CD14-positive monocyte (primary cell): ENCODE results near the gene SPI1. TPM values are rescaled to one million over a fixed set of nuclear protein-coding genes. Genes with fewer than 3 reads are reported as not detected.

Experiments used
- DNase-seq, 3 donors: peaks; one replicate each; pipeline ENCODE4 v3.0.0-alpha.2; 2011 to 2022
- H2AFZ ChIP-seq: 2 replicates; pipeline ENCODE4 v1.6.0; 2012; ENCODE audit warnings: mild to moderate bottlenecking, low read depth, low read length, inconsistent platforms; ENCODE audit not compliant: insufficient read depth, poor library complexity, severe bottlenecking
- H3K27ac ChIP-seq, 2 donors: 1 replicate in 1 of 2; 2 replicates in 1 of 2; pipeline ENCODE4 v1.5.1; 2012 to 2013; ENCODE audit warnings: low read length in 2 of 2, control low read depth in 1 of 2, inconsistent platforms in 1 of 2, low read depth in 1 of 2, mild to moderate bottlenecking in 1 of 2
- H3K27me3 ChIP-seq, 2 donors: one replicate each; pipeline versions ENCODE4 v1.6.0 to v1.6.1; 2011 to 2013; ENCODE audit warnings: low read length in 2 of 2; ENCODE audit not compliant: control insufficient read depth in 2 of 2, insufficient read depth in 2 of 2
- H3K36me3 ChIP-seq, 2 donors: replicated peaks in 1 of 2; 1 replicate in 1 of 2; 2 replicates in 1 of 2; pipeline versions ENCODE4 v1.5.1 to v1.6.1; 2012 to 2013; ENCODE audit warnings: low read length in 2 of 2, control low read depth in 1 of 2, inconsistent platforms in 1 of 2, mild to moderate bottlenecking in 1 of 2; ENCODE audit not compliant: insufficient read depth in 2 of 2, control insufficient read depth in 1 of 2
- H3K4me1 ChIP-seq, 2 donors: 1 replicate in 1 of 2; 2 replicates in 1 of 2; pipeline versions ENCODE4 v1.5.1 to v1.6.1; 2012 to 2013; ENCODE audit warnings: low read length in 2 of 2, control low read depth in 1 of 2, inconsistent platforms in 1 of 2, mild to moderate bottlenecking in 1 of 2, moderate library complexity in 1 of 2; ENCODE audit not compliant: insufficient read depth in 2 of 2, control insufficient read depth in 1 of 2
- H3K4me2 ChIP-seq: replicated peaks from 2 replicates; pipeline ENCODE3; 2012; ENCODE audit warnings: low read length, moderate library complexity, mild to moderate bottlenecking; ENCODE audit not compliant: poor library complexity, severe bottlenecking; ENCODE audit errors: extremely low read depth
- H3K4me3 ChIP-seq, 3 experiments: fragments of 200-600 bp in 1 of 3; sonication (generic) in 1 of 3; replicated peaks in 1 of 3; 1 replicate in 2 of 3; 2 replicates in 1 of 3; pipeline ENCODE4 v1.5.1; 2011 to 2013; ENCODE audit warnings: low read length in 3 of 3, mild to moderate bottlenecking in 3 of 3, control low read depth in 2 of 3, low read depth in 2 of 3, inconsistent platforms in 1 of 3, moderate library complexity in 1 of 3
- H3K79me2 ChIP-seq: 2 replicates; pipeline ENCODE4 v1.6.0; 2012; ENCODE audit warnings: mild to moderate bottlenecking, control low read depth, inconsistent platforms, low read length, moderate library complexity; ENCODE audit not compliant: insufficient read depth
- H3K9ac ChIP-seq: 2 replicates; pipeline ENCODE4 v1.6.0; 2017; ENCODE audit warnings: low read length, mild to moderate bottlenecking; ENCODE audit not compliant: insufficient read depth, poor library complexity, severe bottlenecking
- H3K9me3 ChIP-seq, 2 donors: replicated peaks in 1 of 2; 1 replicate in 1 of 2; 2 replicates in 1 of 2; pipeline versions ENCODE4 v1.5.1 to v1.6.1; 2012 to 2013; ENCODE audit warnings: low read length in 2 of 2, control low read depth in 1 of 2; ENCODE audit not compliant: control insufficient read depth in 1 of 2, insufficient read depth in 1 of 2
- H4K20me1 ChIP-seq: 2 replicates; pipeline ENCODE4 v1.6.0; 2012; ENCODE audit warnings: mild to moderate bottlenecking, low read length, control low read depth, moderate library complexity; ENCODE audit not compliant: insufficient read depth
- H3K27ac Mint-ChIP-seq, 7 donors: one replicate each; pipeline ENCODE4 v1.8.0; 2020; ENCODE audit warnings: mild to moderate bottlenecking in 7 of 7, mixed read lengths in 7 of 7, moderate library complexity in 6 of 7, inconsistent platforms in 2 of 7
- H3K27me3 Mint-ChIP-seq, 3 donors: one replicate each; pipeline ENCODE4 v1.8.0; 2021 to 2022; ENCODE audit warnings: low read depth in 3 of 3, mild to moderate bottlenecking in 3 of 3, mixed read lengths in 3 of 3, moderate library complexity in 3 of 3, inconsistent platforms in 1 of 3
- H3K36me3 Mint-ChIP-seq, 2 donors: one replicate each; pipeline ENCODE4 v1.8.0; 2020; ENCODE audit warnings: mixed read lengths in 2 of 2, inconsistent platforms in 1 of 2, mild to moderate bottlenecking in 1 of 2
- H3K4me1 Mint-ChIP-seq: one replicate; pipeline ENCODE4 v1.8.0; 2020; ENCODE audit warnings: mild to moderate bottlenecking, mixed read lengths
- H3K4me3 Mint-ChIP-seq, 2 donors: one replicate each; pipeline ENCODE4 v1.8.0; 2020; ENCODE audit warnings: mild to moderate bottlenecking in 2 of 2, mixed read lengths in 2 of 2, moderate library complexity in 1 of 2
- H3K9me3 Mint-ChIP-seq, 7 donors: one replicate each; pipeline ENCODE4 v1.8.0; 2020 to 2022; ENCODE audit warnings: mixed read lengths in 7 of 7, mild to moderate bottlenecking in 6 of 7, moderate library complexity in 6 of 7, inconsistent platforms in 2 of 7
- WGBS: methylation state at CpG from one replicate; pipeline ENCODE4 v1.1.5; 2013; ENCODE audit warnings: missing lambda C conversion rate; ENCODE audit not compliant: insufficient coverage; 5-methylcytosine and 5-hydroxymethylcytosine counted together
- intact Hi-C, 2 donors: fragments of 100-400 bp; cut with micrococcal nuclease; formaldehyde crosslinking; loops; one replicate each; pipeline versions ENCODE4 v1.15.0 to v1.15.1; 2023
- polyA plus RNA-seq, 3 donors: library from polyadenylated mRNA; depleted of rRNA in 1 of 3; unstranded in 2 of 3; stranded (reverse) in 1 of 3; fragments of 300-500 nt in 2 of 3; fragments of >200 nt in 1 of 3; fragmentation: Illumina TruSeq in 2 of 3; gene quantifications; 1 replicate in 2 of 3; 2 replicates in 1 of 3; pipeline ENCODE4 v1.2.3, GENCODE V29; 2012 to 2021
- TF ChIP-seq, protein P1 (sequence below): fragments of 200-600 bp; IDR thresholded peaks from one replicate; pipeline ENCODE4 v1.8.0; 2022; ENCODE audit warnings: antibody characterized with exemption, mild to moderate bottlenecking

SPI1 gene
- polyA plus RNA-seq, 3 donors, result 156 to 914 (median 223) TPM

DNA sequence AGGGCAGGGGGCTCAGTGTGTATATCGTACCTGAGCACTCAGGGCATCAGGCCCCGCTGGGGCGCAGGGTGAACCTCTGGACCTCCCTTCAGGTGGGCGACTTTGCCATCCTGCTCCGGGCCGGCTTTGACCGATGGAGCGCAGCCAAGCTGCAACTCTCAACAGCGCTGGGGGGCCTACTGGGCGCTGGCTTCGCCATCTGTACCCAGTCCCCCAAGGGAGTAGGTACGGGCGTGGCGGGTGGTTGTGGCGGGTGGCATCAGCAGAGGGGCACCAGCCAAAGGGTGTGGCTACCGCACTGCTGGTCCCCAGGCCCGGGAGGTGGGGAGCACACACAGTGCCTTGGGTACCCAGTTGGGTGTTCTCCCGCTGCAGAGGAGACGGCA lies 36.3 kb upstream of the SPI1 start:
- H3K36me3 ChIP-seq, result peaks cover 34 to 51% of the 10 kb centered on the region in 2 donors

DNA sequence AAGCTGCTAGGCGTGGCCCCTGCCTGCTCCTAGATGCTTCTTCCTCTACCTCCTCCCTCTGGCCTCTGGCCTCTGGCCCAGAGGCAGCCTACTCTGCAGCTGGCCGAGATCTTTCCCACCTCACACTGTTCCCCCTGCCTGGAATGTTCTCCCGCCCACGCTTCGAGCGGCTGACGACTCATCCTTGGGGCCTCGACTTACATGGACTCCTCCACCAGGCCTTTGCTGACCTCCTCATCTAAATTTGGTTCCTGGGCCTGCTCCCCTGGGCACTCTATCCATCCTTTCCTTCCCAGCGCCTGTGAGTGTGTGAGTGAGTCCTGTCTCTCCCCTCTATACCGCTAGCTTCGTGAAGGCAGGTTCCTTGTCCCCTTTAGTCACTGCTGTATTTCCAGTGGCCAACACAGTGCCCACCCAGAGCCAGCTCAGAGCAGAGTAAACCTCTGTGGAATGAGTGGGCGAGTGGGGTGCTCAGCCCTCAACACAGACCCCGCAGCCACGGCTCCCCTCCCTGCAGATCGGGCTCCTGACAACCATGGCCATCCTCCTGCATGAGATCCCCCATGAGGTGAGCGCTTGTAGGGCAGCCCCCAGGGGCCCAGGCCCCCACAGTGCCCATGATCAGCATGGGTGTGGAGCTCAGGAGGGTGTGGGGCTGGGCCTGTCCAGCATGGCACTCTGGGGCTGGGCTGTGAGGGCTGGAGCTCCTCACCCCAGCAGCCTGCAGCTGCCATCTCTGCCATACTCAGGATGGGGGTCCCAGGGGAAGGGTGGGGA lies 35.7 kb upstream of the SPI1 start:
- H3K9ac ChIP-seq, result no peak overlapping the region
- 96% methylated on average over 14 of the region's 16 CpGs for WGBS
- H3K4me3 ChIP-seq, result no peak overlapping the region
- no peak for DNase-seq
- peaks cover 34 to 47% of the 10 kb centered on the region in 2 donors for H3K36me3 Mint-ChIP-seq
- H3K9me3 Mint-ChIP-seq, result peaks cover 0 to 5% (median 0%) of the 10 kb centered on the region in 7 donors
- no peak overlapping the region for H3K27ac ChIP-seq
- H3K4me1 Mint-ChIP-seq, result peaks cover 12% of the 10 kb centered on the region
- intact Hi-C loops, result loop anchor here in 1 of 2 donors (5.0 kb wide), 1 partner anchor 82 kb away; no protein-coding TSS in a partner anchor
- peaks cover 3 to 13% of the 10 kb centered on the region in 2 donors for H3K4me1 ChIP-seq
- H3K27ac Mint-ChIP-seq, result no peak overlapping the region
- no peak overlapping the region for H3K4me2 ChIP-seq
- TF ChIP-seq, protein P1, sequence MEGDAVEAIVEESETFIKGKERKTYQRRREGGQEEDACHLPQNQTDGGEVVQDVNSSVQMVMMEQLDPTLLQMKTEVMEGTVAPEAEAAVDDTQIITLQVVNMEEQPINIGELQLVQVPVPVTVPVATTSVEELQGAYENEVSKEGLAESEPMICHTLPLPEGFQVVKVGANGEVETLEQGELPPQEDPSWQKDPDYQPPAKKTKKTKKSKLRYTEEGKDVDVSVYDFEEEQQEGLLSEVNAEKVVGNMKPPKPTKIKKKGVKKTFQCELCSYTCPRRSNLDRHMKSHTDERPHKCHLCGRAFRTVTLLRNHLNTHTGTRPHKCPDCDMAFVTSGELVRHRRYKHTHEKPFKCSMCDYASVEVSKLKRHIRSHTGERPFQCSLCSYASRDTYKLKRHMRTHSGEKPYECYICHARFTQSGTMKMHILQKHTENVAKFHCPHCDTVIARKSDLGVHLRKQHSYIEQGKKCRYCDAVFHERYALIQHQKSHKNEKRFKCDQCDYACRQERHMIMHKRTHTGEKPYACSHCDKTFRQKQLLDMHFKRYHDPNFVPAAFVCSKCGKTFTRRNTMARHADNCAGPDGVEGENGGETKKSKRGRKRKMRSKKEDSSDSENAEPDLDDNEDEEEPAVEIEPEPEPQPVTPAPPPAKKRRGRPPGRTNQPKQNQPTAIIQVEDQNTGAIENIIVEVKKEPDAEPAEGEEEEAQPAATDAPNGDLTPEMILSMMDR, result no peak
- no peak overlapping the region for H2AFZ ChIP-seq
- H3K4me3 Mint-ChIP-seq, result no peak overlapping the region
- H3K27me3 ChIP-seq, result no peaks in the 10 kb centered on the region
- no peaks in the 10 kb centered on the region for H3K9me3 ChIP-seq
- H4K20me1 ChIP-seq, result peaks cover 8% of the 10 kb centered on the region
- peaks cover 11% of the 10 kb centered on the region for H3K79me2 ChIP-seq
- peaks cover 31 to 46% of the 10 kb centered on the region in 2 donors for H3K36me3 ChIP-seq
- peaks cover 0 to 2% (median 0%) of the 10 kb centered on the region in 3 donors for H3K27me3 Mint-ChIP-seq

More for the DNA sequence above, 36.3 kb upstream of the SPI1 start:
- H3K4me2 ChIP-seq, result no peak overlapping the region
- H3K4me3 ChIP-seq, result no peak overlapping the region
- 91% methylated on average over 19 of the region's 19 CpGs for WGBS
- no peak for DNase-seq
- TF ChIP-seq, protein P1, result no peak
- intact Hi-C loops, result loop anchor here in 1 of 2 donors (5.0 kb wide), 1 partner anchor 82 kb away; no protein-coding TSS in a partner anchor
- no peak overlapping the region for H3K9ac ChIP-seq
- H2AFZ ChIP-seq, result no peak overlapping the region
- peaks cover 0 to 5% (median 0%) of the 10 kb centered on the region in 7 donors for H3K9me3 Mint-ChIP-seq
- no peak overlapping the region for H3K4me3 Mint-ChIP-seq
- no peak overlapping the region for H3K27ac Mint-ChIP-seq
- no peak overlapping the region for H3K27ac ChIP-seq
- H4K20me1 ChIP-seq, result peaks cover 8% of the 10 kb centered on the region
- H3K4me1 Mint-ChIP-seq, result peaks cover 7% of the 10 kb centered on the region
- no peaks in the 10 kb centered on the region for H3K27me3 ChIP-seq
- peaks cover 0 to 2% (median 1%) of the 10 kb centered on the region in 3 donors for H3K27me3 Mint-ChIP-seq
- H3K4me1 ChIP-seq, result peaks cover 0 to 7% of the 10 kb centered on the region in 2 donors
- H3K9me3 ChIP-seq, result no peaks in the 10 kb centered on the region
- peaks cover 5% of the 10 kb centered on the region for H3K79me2 ChIP-seq
- peaks cover 38 to 52% of the 10 kb centered on the region in 2 donors for H3K36me3 Mint-ChIP-seq
